ENCODE measurements around the gene SPACA5.

GRCh38 chrX:48043056-48043455 lies 36.3 kb downstream of the SPACA5 start:
- TF ChIP-seq JUN (IDR thresholded peaks at IDR 0.05; ENCODE audit: borderline replicate concordance, low read depth, low read length): no peak
- no peak for TF ChIP-seq JUN (CRISPR knock-in tag; IDR thresholded peaks at IDR 0.05; ENCODE audit: borderline replicate concordance)
- no peak for TF ChIP-seq AFF4 (CRISPR knock-in tag; IDR thresholded peaks at IDR 0.05)
- TF ChIP-seq CTCF (IDR thresholded peaks at IDR 0.05 in 2 of 3, conservative IDR thresholded peaks at IDR 0.05 in 1 of 3; ENCODE audit: insufficient read depth in 2 of 3, low read depth in 1 of 3, low read length in 3 of 3): no peak
- TF ChIP-seq PHF20 (IDR thresholded peaks at IDR 0.05; ENCODE audit: partially characterized antibody): no peak
- TF ChIP-seq ZBTB7A (IDR thresholded peaks at IDR 0.05; ENCODE audit: borderline replicate concordance, control insufficient read depth, low read depth, low read length): no peak
- no peak for TF ChIP-seq TAF1 (IDR thresholded peaks at IDR 0.05; ENCODE audit: control insufficient read depth, extremely low read depth, insufficient read depth, low read length, severe bottlenecking)
- TF ChIP-seq EZH2 (IDR thresholded peaks at IDR 0.05; ENCODE audit: borderline replicate concordance, low read depth, low read length): no peak
- TF ChIP-seq KDM5B (IDR thresholded peaks at IDR 0.05; ENCODE audit: insufficient replicate concordance, low read depth, low read length): no peak
- TF ChIP-seq TCF7L2 (IDR thresholded peaks at IDR 0.05; ENCODE audit: low read depth, low read length): no peak

Measured in K562 (cell line).